Right atrium auricular region (tissue), 2 donors: ENCODE results near the gene HIKESHI. TPM values are rescaled to one million over a fixed set of nuclear protein-coding genes. Genes with fewer than 3 reads are reported as not detected.

Experiments used
- DNase-seq: peaks from one replicate; pipeline ENCODE4 v3.0.0-alpha.2; 2019; ENCODE audit warnings: low spot score
- H3K27ac ChIP-seq, 2 donors: fragments of 200-600 bp; sonication (generic); 1 replicate in 1 of 2; 2 replicates in 1 of 2; pipeline ENCODE4 v1.5.1; 2016 to 2019
- H3K27me3 ChIP-seq, 2 donors: fragments of 200-600 bp; sonication (generic); one replicate each; pipeline versions ENCODE4 v1.5.1 to v1.6.0; 2017 to 2019
- H3K36me3 ChIP-seq: fragments of 200-600 bp; sonication (generic); one replicate; pipeline ENCODE4 v1.5.1; 2016
- H3K4me1 ChIP-seq, 2 donors: fragments of 200-600 bp; sonication (generic); one replicate each; pipeline versions ENCODE4 v1.5.1 to v1.6.0; 2017 to 2019
- H3K4me3 ChIP-seq, 2 donors: fragments of 200-600 bp; sonication (generic); 1 replicate in 1 of 2; 2 replicates in 1 of 2; pipeline ENCODE4 v1.5.1; 2017 to 2019; ENCODE audit warnings: mild to moderate bottlenecking in 1 of 2, moderate library complexity in 1 of 2
- H3K9me3 ChIP-seq, 2 donors: fragments of 200-600 bp; sonication (generic); one replicate each; pipeline ENCODE4 v1.5.1; 2019
- total RNA-seq, 2 donors: library from RNA; depleted of rRNA; stranded (reverse); fragments of >200 nt; gene quantifications; one replicate each; pipeline ENCODE4 v1.1.0, GENCODE V29; 2016
- TF ChIP-seq, protein P1 (sequence below), 2 donors: fragments of 200-600 bp; sonication (generic); IDR thresholded peaks; one replicate each; pipeline ENCODE4 v1.5.1; 2019; ENCODE audit warnings: antibody characterized with exemption in 2 of 2

The HIKESHI gene
- total RNA-seq, 2 donors from 2014 or later: 33.9 to 49.8 TPM

- Histone ChIP-seq H3K27me3 (no peaks in the 10 kb centered on the region), H3K9me3 (no peaks in the 10 kb centered on the region), H3K36me3 (peaks cover 25% of the 10 kb centered on the region), H3K4me3 (no peak overlapping the region), H3K4me1 (no peaks in the 10 kb centered on the region), H3K27ac (no peak overlapping the region)
- TF ChIP-seq, protein P1, sequence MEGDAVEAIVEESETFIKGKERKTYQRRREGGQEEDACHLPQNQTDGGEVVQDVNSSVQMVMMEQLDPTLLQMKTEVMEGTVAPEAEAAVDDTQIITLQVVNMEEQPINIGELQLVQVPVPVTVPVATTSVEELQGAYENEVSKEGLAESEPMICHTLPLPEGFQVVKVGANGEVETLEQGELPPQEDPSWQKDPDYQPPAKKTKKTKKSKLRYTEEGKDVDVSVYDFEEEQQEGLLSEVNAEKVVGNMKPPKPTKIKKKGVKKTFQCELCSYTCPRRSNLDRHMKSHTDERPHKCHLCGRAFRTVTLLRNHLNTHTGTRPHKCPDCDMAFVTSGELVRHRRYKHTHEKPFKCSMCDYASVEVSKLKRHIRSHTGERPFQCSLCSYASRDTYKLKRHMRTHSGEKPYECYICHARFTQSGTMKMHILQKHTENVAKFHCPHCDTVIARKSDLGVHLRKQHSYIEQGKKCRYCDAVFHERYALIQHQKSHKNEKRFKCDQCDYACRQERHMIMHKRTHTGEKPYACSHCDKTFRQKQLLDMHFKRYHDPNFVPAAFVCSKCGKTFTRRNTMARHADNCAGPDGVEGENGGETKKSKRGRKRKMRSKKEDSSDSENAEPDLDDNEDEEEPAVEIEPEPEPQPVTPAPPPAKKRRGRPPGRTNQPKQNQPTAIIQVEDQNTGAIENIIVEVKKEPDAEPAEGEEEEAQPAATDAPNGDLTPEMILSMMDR (IDR thresholded peaks at IDR 0.05): no peak
- no peak for DNase-seq
Measured at GRCh38 chr11:86275493-86276370, 26.3 kb upstream of the HIKESHI start.

DNA sequence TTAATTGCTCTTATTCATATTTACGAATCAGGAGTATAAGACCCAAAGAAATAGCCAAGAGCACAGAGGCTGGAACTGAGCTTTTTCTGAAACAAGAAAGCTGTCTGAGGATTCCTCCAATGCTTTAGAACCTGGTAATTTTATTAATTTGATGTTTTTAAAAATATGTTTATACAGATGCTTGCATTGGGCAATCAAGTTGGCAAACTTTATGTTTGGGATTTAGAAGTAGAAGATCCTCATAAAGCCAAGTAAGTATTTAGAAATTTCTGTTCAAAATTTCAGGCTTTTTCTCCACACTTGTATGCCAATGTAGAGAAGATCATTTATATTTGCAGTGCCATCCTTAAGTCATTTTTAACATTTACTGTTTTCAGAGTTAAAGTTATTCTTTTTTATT lies 24.3 kb upstream of the HIKESHI start:
- H3K36me3 ChIP-seq: peaks cover 25% of the 10 kb centered on the region
- TF ChIP-seq, protein P1 (IDR thresholded peaks at IDR 0.05): no peak

DNA sequence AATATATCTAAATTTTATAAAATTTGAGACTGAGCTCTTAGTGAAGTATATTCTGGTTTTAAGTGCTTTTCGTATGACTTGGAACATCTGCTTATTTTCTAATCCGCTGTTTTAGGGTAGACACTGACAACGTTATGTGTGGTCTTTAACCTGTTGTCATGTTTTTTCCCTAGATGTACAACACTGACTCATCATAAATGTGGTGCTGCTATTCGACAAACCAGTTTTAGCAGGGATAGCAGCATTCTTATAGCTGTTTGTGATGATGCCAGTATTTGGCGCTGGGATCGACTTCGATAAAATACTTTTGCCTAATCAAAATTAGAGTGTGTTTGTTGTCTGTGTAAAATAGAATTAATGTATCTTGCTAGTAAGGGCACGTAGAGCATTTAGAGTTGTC lies 23.8 kb upstream of the HIKESHI start:
- Histone ChIP-seq H3K27me3 (no peaks in the 10 kb centered on the region), H3K4me1 (no peaks in the 10 kb centered on the region), H3K9me3 (no peaks in the 10 kb centered on the region), H3K36me3 (peaks cover 21% of the 10 kb centered on the region), H3K27ac (no peak overlapping the region), H3K4me3 (no peak overlapping the region)
- no peak for DNase-seq
- TF ChIP-seq, protein P1 (IDR thresholded peaks at IDR 0.05): no peak

More for the DNA sequence above, 24.3 kb upstream of the HIKESHI start:
- no peak overlapping the region for H3K27ac ChIP-seq
- DNase-seq: no peak
- no peaks in the 10 kb centered on the region for H3K27me3 ChIP-seq
- H3K9me3 ChIP-seq: no peaks in the 10 kb centered on the region
- no peaks in the 10 kb centered on the region for H3K4me1 ChIP-seq
- H3K4me3 ChIP-seq: no peak overlapping the region

DNA sequence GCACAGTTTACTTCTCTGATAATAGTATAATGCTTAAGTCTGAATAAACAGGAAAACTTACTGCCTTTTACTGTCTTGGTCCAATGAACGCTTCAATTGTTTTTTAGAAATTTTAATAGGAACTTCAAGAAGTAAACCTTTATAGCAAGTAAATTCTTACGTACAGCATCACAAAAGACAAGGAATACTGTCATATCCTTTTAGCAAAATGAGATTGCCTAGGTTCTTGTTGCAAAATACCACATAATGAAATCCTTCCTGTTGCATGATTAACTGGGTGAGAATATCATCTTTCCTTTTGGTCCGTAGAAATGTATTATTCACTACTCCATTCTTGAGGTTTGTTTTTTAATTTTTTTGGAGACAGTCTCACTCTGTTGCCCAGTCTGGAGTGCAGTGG lies 22.3 kb upstream of the HIKESHI start:
- Histone ChIP-seq H3K27ac (no peak overlapping the region), H3K4me1 (no peaks in the 10 kb centered on the region), H3K36me3 (peaks cover 14% of the 10 kb centered on the region), H3K27me3 (no peaks in the 10 kb centered on the region), H3K4me3 (no peak overlapping the region), H3K9me3 (no peaks in the 10 kb centered on the region)
- TF ChIP-seq, protein P1 (IDR thresholded peaks at IDR 0.05): no peak
- no peak for DNase-seq

- TF ChIP-seq, protein P1 (IDR thresholded peaks at IDR 0.05): no peak
- H3K27me3 ChIP-seq: no peaks in the 10 kb centered on the region
- no peaks in the 10 kb centered on the region for H3K4me1 ChIP-seq
- H3K4me3 ChIP-seq: no peak overlapping the region
- H3K27ac ChIP-seq: no peak overlapping the region
- no peaks in the 10 kb centered on the region for H3K9me3 ChIP-seq
- no peaks in the 10 kb centered on the region for H3K36me3 ChIP-seq
- DNase-seq: no peak
Measured at GRCh38 chr11:86287468-86287796, 14.6 kb upstream of the HIKESHI start.
